ENCODE results near the gene IFT52. TPM values are rescaled to one million over a fixed set of nuclear protein-coding genes. Genes with fewer than 3 reads are reported as not detected.

Gene IFT52
- total RNA-seq, 4 donors from 2014 or later = 1.4 to 83.4 (median 19.9) TPM

GRCh38 chr20:43543138-43543537 lies 47.6 kb upstream of the IFT52 start:
- Histone ChIP-seq H3K4me3 (no peak overlapping the region), H3K4me1 (peaks cover 0 to 2% (median 0%) of the 10 kb centered on the region in 4 donors), H3K27me3 (no peaks in the 10 kb centered on the region), H3K36me3 (no peaks in the 10 kb centered on the region), H3K27ac (no peak overlapping the region), H3K9me3 (no peaks in the 10 kb centered on the region)
- no peak for DNase-seq
- TF ChIP-seq EP300 (IDR thresholded peaks at IDR 0.05; ENCODE audit: low read depth) (no peak), POLR2A (IDR thresholded peaks at IDR 0.05) (no peak), POLR2AphosphoS5 (IDR thresholded peaks at IDR 0.05) (no peak), CTCF (IDR thresholded peaks at IDR 0.05) (no peak)
- intact Hi-C loops (cut with DNase I; ENCODE audit: low total_unique reads) = no loop called here
- in situ Hi-C loops (cut with MboI; ENCODE audit: low pct_ligation_motif_present in 1 of 4, low pct_unique_long_range_greater_than_20kb in 1 of 4, low sequenced_read_pairs in 3 of 4) = loop anchor here in 1 of 4 donors (25.0 kb wide), 1 partner anchor 544 kb away; no protein-coding TSS in a partner anchor
- WGBS, 2 donors (ENCODE audit: low coverage in 1 of 2) = 79 to 91% methylated on average over 5 of the region's 5 CpGs

GRCh38 chr20:43544501-43544900 lies 46.2 kb upstream of the IFT52 start:
- Histone ChIP-seq H3K27ac (no peak overlapping the region), H3K4me1 (peaks cover 0 to 2% (median 0%) of the 10 kb centered on the region in 4 donors), H3K27me3 (no peaks in the 10 kb centered on the region), H3K4me3 (no peak overlapping the region), H3K9me3 (no peaks in the 10 kb centered on the region), H3K36me3 (no peaks in the 10 kb centered on the region)
- in situ Hi-C loops (cut with MboI; ENCODE audit: low pct_ligation_motif_present in 1 of 4, low pct_unique_long_range_greater_than_20kb in 1 of 4, low sequenced_read_pairs in 3 of 4) (loop anchor here in 1 of 4 donors (25.0 kb wide), 1 partner anchor 543 kb away; no protein-coding TSS in a partner anchor), intact Hi-C loops (cut with DNase I; ENCODE audit: low total_unique reads) (no loop called here)
- 93 to 94% methylated on average over 2 to 9 of the region's 9 CpGs for WGBS, 2 donors (ENCODE audit: low coverage in 1 of 2)
- TF ChIP-seq POLR2A (IDR thresholded peaks at IDR 0.05) (no peak), POLR2AphosphoS5 (IDR thresholded peaks at IDR 0.05) (no peak), CTCF (IDR thresholded peaks at IDR 0.05) (no peak), EP300 (IDR thresholded peaks at IDR 0.05; ENCODE audit: low read depth) (no peak)
- DNase-seq = no peak

GRCh38 chr20:43545837-43546578 lies 44.7 kb upstream of the IFT52 start:
- Histone ChIP-seq H3K4me3 (no peak overlapping the region), H3K4me1 (peaks cover 0 to 12% (median 5%) of the 10 kb centered on the region in 4 donors), H3K9me3 (no peaks in the 10 kb centered on the region), H3K27me3 (no peaks in the 10 kb centered on the region), H3K27ac (no peak overlapping the region), H3K36me3 (no peaks in the 10 kb centered on the region)
- intact Hi-C loops (cut with DNase I; ENCODE audit: low total_unique reads) = no loop called here
- DNase-seq = no peak
- TF ChIP-seq POLR2AphosphoS5 (IDR thresholded peaks at IDR 0.05) = no peak
- no peak for TF ChIP-seq POLR2A (IDR thresholded peaks at IDR 0.05)
- no peak for TF ChIP-seq EP300 (IDR thresholded peaks at IDR 0.05; ENCODE audit: low read depth)
- WGBS, 2 donors (ENCODE audit: low coverage in 1 of 2) = 79 to 89% methylated on average over 4 of the region's 4 CpGs
- in situ Hi-C loops (cut with MboI; ENCODE audit: low pct_ligation_motif_present in 1 of 4, low pct_unique_long_range_greater_than_20kb in 1 of 4, low sequenced_read_pairs in 3 of 4) = loop anchor here in 1 of 4 donors (25.0 kb wide), 1 partner anchor 541 kb away; no protein-coding TSS in a partner anchor

GRCh38 chr20:43548273-43548880 lies 42.4 kb upstream of the IFT52 start:
- in situ Hi-C loops (cut with MboI; ENCODE audit: low pct_ligation_motif_present in 1 of 4, low pct_unique_long_range_greater_than_20kb in 1 of 4, low sequenced_read_pairs in 3 of 4) = loop anchor here in 1 of 4 donors (25.0 kb wide), 1 partner anchor 539 kb away; no protein-coding TSS in a partner anchor
- no peak overlapping the region for H3K4me3 ChIP-seq
- peaks cover 0 to 17% (median 5%) of the 10 kb centered on the region in 4 donors for H3K4me1 ChIP-seq
- H3K36me3 ChIP-seq = no peaks in the 10 kb centered on the region
- no peaks in the 10 kb centered on the region for H3K9me3 ChIP-seq
- no peaks in the 10 kb centered on the region for H3K27me3 ChIP-seq
- WGBS, 2 donors (ENCODE audit: low coverage in 1 of 2) = 70 to 83% methylated on average over 2 to 5 of the region's 5 CpGs
- H3K27ac ChIP-seq = no peak overlapping the region
- intact Hi-C loops (cut with DNase I; ENCODE audit: low total_unique reads) = no loop called here
- DNase-seq = no peak
- TF ChIP-seq POLR2AphosphoS5 (IDR thresholded peaks at IDR 0.05) = no peak
- no peak for TF ChIP-seq CTCF (IDR thresholded peaks at IDR 0.05)
- no peak for TF ChIP-seq POLR2A (IDR thresholded peaks at IDR 0.05)
- no peak for TF ChIP-seq EP300 (IDR thresholded peaks at IDR 0.05; ENCODE audit: low read depth)
